HuH-7 (cell line): ENCODE results near the gene UBAC2.

Experiments
- DNase-seq: peaks from one replicate; pipeline ENCODE4 v3.0.0; 2011; ENCODE audit warnings: low spot score

The UBAC2 gene

GRCh38 chr13:99297331-99297730, 96.7 kb downstream of the UBAC2 start:
- no peak for DNase-seq

GRCh38 chr13:99298056-99298455, 97.4 kb downstream of the UBAC2 start:
- DNase-seq = no peak

GRCh38 chr13:99299256-99299919, 98.7 kb downstream of the UBAC2 start:
- DNase-seq = no peak

- no peak for DNase-seq
Observed at GRCh38 chr13:99299920-99300341, 99.3 kb downstream of the UBAC2 start.

- DNase-seq = no peak
Observed at GRCh38 chr13:99301056-99301838, 100.6 kb downstream of the UBAC2 start.

GRCh38 chr13:99301913-99302636, 101.4 kb downstream of the UBAC2 start:
- DNase-seq = no peak

GRCh38 chr13:99302637-99303505, 102.2 kb downstream of the UBAC2 start:
- DNase-seq = no peak

GRCh38 chr13:99303863-99304521, 103.3 kb downstream of the UBAC2 start:
- DNase-seq = no peak

GRCh38 chr13:99304541-99304940, 103.9 kb downstream of the UBAC2 start:
- DNase-seq = no peak

GRCh38 chr13:99305158-99305557, 104.5 kb downstream of the UBAC2 start:
- no peak for DNase-seq

- no peak for DNase-seq
Observed at GRCh38 chr13:99305566-99305965, 104.9 kb downstream of the UBAC2 start.

- DNase-seq = no peak
Observed at GRCh38 chr13:99307247-99307646, 106.6 kb downstream of the UBAC2 start, which contains the start of gene GPR183. Gene GPR183, minus strand, starts transcription at chr13:99307399. Its CDS starts 11,254 bp downstream, at chr13:99296145.

GRCh38 chr13:99307648-99308339, 107.1 kb downstream of the UBAC2 start:
- no peak for DNase-seq

GRCh38 chr13:99308471-99309087, 107.9 kb downstream of the UBAC2 start:
- DNase-seq = no peak

GRCh38 chr13:99310382-99311031, 109.9 kb downstream of the UBAC2 start:
- DNase-seq = no peak

GRCh38 chr13:99311137-99311536, 110.5 kb downstream of the UBAC2 start:
- DNase-seq = no peak

GRCh38 chr13:99311748-99312492, 111.3 kb downstream of the UBAC2 start:
- no peak for DNase-seq

- no peak for DNase-seq
Observed at GRCh38 chr13:99312493-99312883, 111.8 kb downstream of the UBAC2 start.

- DNase-seq = no peak
Observed at GRCh38 chr13:99313501-99313900, 112.8 kb downstream of the UBAC2 start.
